Measurements from ENCODE around the gene MCTP1. TPM values are rescaled to one million over a fixed set of nuclear protein-coding genes. Genes with fewer than 3 reads are reported as not detected.

Gene MCTP1
- total RNA-seq, 1 experiment from 2014 or later = 0.44 TPM

DNA sequence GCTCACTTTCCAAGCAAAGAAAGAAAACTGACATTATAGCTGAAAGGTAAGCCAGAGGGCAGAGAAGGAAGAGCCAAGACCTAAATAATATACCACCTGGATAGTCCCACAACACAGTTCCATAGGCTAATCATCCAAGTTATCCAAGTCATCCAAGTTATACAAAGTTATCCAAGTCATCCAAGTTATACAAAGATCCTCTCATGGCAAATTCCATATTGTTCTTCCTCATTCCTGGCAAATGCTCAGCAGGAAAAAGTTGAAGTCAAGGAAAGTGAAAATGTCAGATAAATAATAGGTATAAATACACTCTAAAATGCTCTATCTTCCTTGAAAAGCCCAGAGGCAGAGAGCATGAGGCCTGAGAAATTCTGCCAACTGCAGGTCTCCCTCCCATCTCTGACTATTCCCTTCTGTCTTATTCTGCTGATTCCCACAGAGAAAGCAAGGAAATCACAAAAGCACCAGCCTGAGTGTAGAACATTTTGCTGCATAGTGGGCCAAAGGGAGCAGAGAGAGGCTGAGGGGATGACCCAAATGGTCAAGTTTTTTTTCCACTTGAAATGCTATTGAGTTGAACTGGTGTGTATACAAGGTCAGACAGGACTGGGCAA is 12.5 kb downstream of the MCTP1 start:
- CTCF ChIA-PET = no interaction called here
- no peaks in the 10 kb centered on the region for H3K27me3 ChIP-seq (ENCODE audit: insufficient read depth, low read length)
- no TSS peak for BruUV-seq (replicated peaks)
- no peaks in the 10 kb centered on the region for H3K9me2 ChIP-seq (ENCODE audit: insufficient read depth)
- no peaks in the 10 kb centered on the region for H3K4me1 ChIP-seq (ENCODE audit: control insufficient read depth in 1 of 2, insufficient read depth in 2 of 2, low read length in 2 of 2)
- POLR2A ChIA-PET = no interaction called here
- no peaks in the 10 kb centered on the region for H3K9me3 ChIP-seq (ENCODE audit: control insufficient read depth in 1 of 2, insufficient read depth in 1 of 2, low read depth in 1 of 2, low read length in 2 of 2)
- no peak overlapping the region for H3K9ac ChIP-seq (ENCODE audit: low read length)
- DNase-seq (ENCODE audit: low read depth, low spot score) (no peak), ATAC-seq (no peak)
- no peak for TF ChIP-seq EZH2 (IDR thresholded peaks at IDR 0.05)
- TF ChIP-seq FOSL1 (IDR thresholded peaks at IDR 0.05; ENCODE audit: low read depth) = no peak
- no peak for TF ChIP-seq SP1 (IDR thresholded peaks at IDR 0.05; ENCODE audit: low read depth)
- no peak for TF ChIP-seq TCF7L2 (IDR thresholded peaks at IDR 0.05; ENCODE audit: borderline replicate concordance, extremely low read depth, insufficient read depth, insufficient read length)
- no peak for TF ChIP-seq SIN3A (IDR thresholded peaks at IDR 0.05; ENCODE audit: low read depth)
- TF ChIP-seq CEBPB (IDR thresholded peaks at IDR 0.05; ENCODE audit: low read depth) = no peak
- no peak for TF ChIP-seq YY1 (IDR thresholded peaks at IDR 0.05; ENCODE audit: extremely low read depth, insufficient replicate concordance, low read depth, low read length)
- TF ChIP-seq EZH2phosphoT487 (IDR thresholded peaks at IDR 0.05; ENCODE audit: borderline replicate concordance) = no peak
- no peak for TF ChIP-seq POLR2A (IDR thresholded peaks at IDR 0.05; ENCODE audit: borderline replicate concordance, extremely low read depth, insufficient read depth, insufficient read length)
- TF ChIP-seq REST (IDR thresholded peaks at IDR 0.05; ENCODE audit: low read depth) = no peak
- TF ChIP-seq SRF (IDR thresholded peaks at IDR 0.05; ENCODE audit: low read depth) = no peak
- no peak for TF ChIP-seq ATF3 (IDR thresholded peaks at IDR 0.05)
- TF ChIP-seq, protein P1, sequence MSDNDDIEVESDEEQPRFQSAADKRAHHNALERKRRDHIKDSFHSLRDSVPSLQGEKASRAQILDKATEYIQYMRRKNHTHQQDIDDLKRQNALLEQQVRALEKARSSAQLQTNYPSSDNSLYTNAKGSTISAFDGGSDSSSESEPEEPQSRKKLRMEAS (IDR thresholded peaks at IDR 0.05) = no peak
- TF ChIP-seq RAD21 (IDR thresholded peaks at IDR 0.05; ENCODE audit: low read depth) = no peak
- TF ChIP-seq ZFX (IDR thresholded peaks at IDR 0.05) = no peak
- TF ChIP-seq JUND (IDR thresholded peaks at IDR 0.05) = no peak
- no peak for TF ChIP-seq ZNF274 (IDR thresholded peaks at IDR 0.05; ENCODE audit: low read depth, low read length)
- no peak for TF ChIP-seq ZBTB33 (IDR thresholded peaks at IDR 0.05; ENCODE audit: extremely low read depth, insufficient replicate concordance, low read length)
- TF ChIP-seq EGR1 (IDR thresholded peaks at IDR 0.05; ENCODE audit: low read depth) = no peak
- TF ChIP-seq ELF1 (IDR thresholded peaks at IDR 0.05; ENCODE audit: borderline replicate concordance, low read depth) = no peak
- RAD21 ChIA-PET (ENCODE audit: low non-redundant PET in 1 of 2, low total read pairs in 2 of 2, uncharacterized antibody in 2 of 2, unreplicated experiment in 2 of 2) = no interaction called here
- H3K4me2 ChIP-seq (ENCODE audit: low read length) = no peak overlapping the region
- H3K27ac ChIP-seq (ENCODE audit: low read depth, low read length) = no peak overlapping the region
- no peak overlapping the region for H2AFZ ChIP-seq (ENCODE audit: low read depth, low read length, poor library complexity, severe bottlenecking)
- intact Hi-C loops (cut with micrococcal nuclease) = no loop called here
- no peaks in the 10 kb centered on the region for H4K20me1 ChIP-seq (ENCODE audit: insufficient read depth)
- no peak overlapping the region for H3K4me3 ChIP-seq (replicated peaks in 1 of 2; ENCODE audit: low read depth in 1 of 2, low read length in 2 of 2)
- no peaks in the 10 kb centered on the region for H3K79me2 ChIP-seq (ENCODE audit: insufficient read depth, low read length)
- H3K36me3 ChIP-seq (ENCODE audit: control insufficient read depth in 1 of 2, insufficient read depth in 2 of 2, low read length in 2 of 2) = no peaks in the 10 kb centered on the region

Measured in HCT116 (cell line).